KMS-11 (cell line): ENCODE data around the gene SDK1.

Experiments
- H2AFZ ChIP-seq: fragments of 200-600 bp; sonication (generic); 2 replicates; pipeline ENCODE4 v1.6.1; 2016; ENCODE audit warnings: antibody characterized with exemption, mixed run types, low read depth
- H3K27ac ChIP-seq: fragments of 200-600 bp; sonication (generic); 2 replicates; pipeline ENCODE4 v1.6.1; 2016; ENCODE audit warnings: mild to moderate bottlenecking, mixed run types
- H3K27me3 ChIP-seq: fragments of 200-600 bp; sonication (generic); 2 replicates; pipeline ENCODE4 v1.6.1; 2017; ENCODE audit warnings: mild to moderate bottlenecking, low read depth, mixed run types, moderate library complexity; ENCODE audit not compliant: insufficient read depth
- H3K36me3 ChIP-seq: fragments of 200-600 bp; sonication (generic); 2 replicates; pipeline ENCODE4 v1.6.1; 2017; ENCODE audit warnings: mild to moderate bottlenecking, mixed run types; ENCODE audit not compliant: insufficient read depth
- H3K4me1 ChIP-seq: fragments of 200-600 bp; sonication (generic); 2 replicates; pipeline ENCODE4 v1.6.1; 2016; ENCODE audit warnings: mild to moderate bottlenecking, low read depth, mixed run types; ENCODE audit not compliant: poor library complexity, severe bottlenecking
- H3K4me2 ChIP-seq: fragments of 200-600 bp; sonication (generic); 2 replicates; pipeline ENCODE4 v1.7.0; 2016; ENCODE audit warnings: mild to moderate bottlenecking, mixed run types
- H3K4me3 ChIP-seq: fragments of 200-600 bp; sonication (generic); IDR thresholded peaks from 2 replicates; pipeline ENCODE4 v1.6.1; 2017; ENCODE audit warnings: low read depth, low read length, mixed read lengths; ENCODE audit not compliant: insufficient read depth
- H3K79me2 ChIP-seq: fragments of 200-600 bp; sonication (generic); 2 replicates; pipeline ENCODE4 v1.6.1; 2016; ENCODE audit warnings: low read depth, mixed run types; ENCODE audit not compliant: insufficient read depth
- H3K9ac ChIP-seq: fragments of 200-600 bp; sonication (generic); 2 replicates; pipeline ENCODE4 v1.6.1; 2016; ENCODE audit warnings: mild to moderate bottlenecking, mixed run types
- H4K20me1 ChIP-seq: fragments of 200-600 bp; sonication (generic); 2 replicates; pipeline ENCODE4 v1.6.1; 2016; ENCODE audit warnings: mild to moderate bottlenecking, mixed run types; ENCODE audit not compliant: insufficient read depth
- CTCF ChIP-seq: fragments of 200-600 bp; sonication (generic); conservative IDR thresholded peaks from 2 replicates; pipeline ENCODE4 v1.6.1; 2017; ENCODE audit warnings: low read depth, mild to moderate bottlenecking, antibody characterized with exemption, low read length, moderate library complexity, mixed read lengths

Gene SDK1

GRCh38 chr7:4268040-4268965, 967.3 kb downstream of the SDK1 start:
- Histone ChIP-seq H2AFZ (no peak overlapping the region; the same call in 1 of the 2 replicates), H3K36me3 (no peaks in the 10 kb centered on the region), H3K27me3 (peaks cover 2% of the 10 kb centered on the region; the same call in 1 of the 2 replicates), H3K4me2 (no peak overlapping the region), H3K4me1 (no peaks in the 10 kb centered on the region), H3K79me2 (no peaks in the 10 kb centered on the region), H4K20me1 (no peaks in the 10 kb centered on the region), H3K4me3 (no peak overlapping the region), H3K9ac (no peak overlapping the region), H3K27ac (no peak overlapping the region)
- TF ChIP-seq CTCF: no peak

GRCh38 chr7:4269086-4269485, 968.0 kb downstream of the SDK1 start:
- Histone ChIP-seq H4K20me1 (no peaks in the 10 kb centered on the region), H3K27me3 (peaks cover 2% of the 10 kb centered on the region; the same call in 1 of the 2 replicates), H3K4me1 (no peaks in the 10 kb centered on the region)

GRCh38 chr7:4269746-4270145, 968.7 kb downstream of the SDK1 start:
- Histone ChIP-seq H3K79me2 (no peaks in the 10 kb centered on the region), H3K36me3 (no peaks in the 10 kb centered on the region), H3K4me1 (no peaks in the 10 kb centered on the region), H3K4me2 (no peak overlapping the region), H2AFZ (no peak overlapping the region), H3K27ac (no peak overlapping the region), H3K4me3 (no peak overlapping the region), H3K27me3 (peaks cover 2% of the 10 kb centered on the region; the same call in 1 of the 2 replicates), H4K20me1 (no peaks in the 10 kb centered on the region), H3K9ac (no peak overlapping the region)
- no peak for TF ChIP-seq CTCF

More at GRCh38 chr7:4269086-4269485, 968.0 kb downstream of the SDK1 start:
- Histone ChIP-seq H3K9ac (no peak overlapping the region), H3K27ac (no peak overlapping the region), H2AFZ (no peak overlapping the region), H3K4me3 (no peak overlapping the region), H3K36me3 (no peaks in the 10 kb centered on the region), H3K4me2 (no peak overlapping the region), H3K79me2 (no peaks in the 10 kb centered on the region)
- no peak for TF ChIP-seq CTCF

- Histone ChIP-seq H3K4me3 (no peak overlapping the region), H3K79me2 (no peaks in the 10 kb centered on the region), H3K27ac (no peak overlapping the region), H3K9ac (no peak overlapping the region), H2AFZ (no peak overlapping the region), H3K36me3 (no peaks in the 10 kb centered on the region), H3K27me3 (peaks cover 2% of the 10 kb centered on the region; the same call in 1 of the 2 replicates), H3K4me1 (no peaks in the 10 kb centered on the region), H3K4me2 (no peak overlapping the region), H4K20me1 (no peaks in the 10 kb centered on the region)
- no peak for TF ChIP-seq CTCF
Observed at GRCh38 chr7:4270268-4270667, 969.2 kb downstream of the SDK1 start.
